ENCODE measurements around the gene LMX1A.

LMX1A gene

GRCh38 chr1:165259706-165260428, 96.6 kb downstream of the LMX1A start:
- no peak overlapping the region for H3K27ac ChIP-seq

GRCh38 chr1:165259236-165259635, 97.3 kb downstream of the LMX1A start:
- no peak for TF ChIP-seq CTCF (conservative IDR thresholded peaks at IDR 0.05)
- TF ChIP-seq ZFX (IDR thresholded peaks at IDR 0.05), result no peak

More at GRCh38 chr1:165259706-165260428, 96.6 kb downstream of the LMX1A start:
- TF ChIP-seq ZFX (IDR thresholded peaks at IDR 0.05) (no peak), CTCF (conservative IDR thresholded peaks at IDR 0.05) (no peak)

GRCh38 chr1:165257969-165258459, 98.5 kb downstream of the LMX1A start:
- TF ChIP-seq ZFX (IDR thresholded peaks at IDR 0.05), result no peak
- peak; percentile 92 for TF ChIP-seq CTCF (conservative IDR thresholded peaks at IDR 0.05)
- H3K27ac ChIP-seq, result no peak overlapping the region

More at GRCh38 chr1:165259236-165259635, 97.3 kb downstream of the LMX1A start:
- H3K27ac ChIP-seq, result no peak overlapping the region

- H3K27ac ChIP-seq, result no peak overlapping the region
- TF ChIP-seq CTCF (conservative IDR thresholded peaks at IDR 0.05) (no peak), ZFX (IDR thresholded peaks at IDR 0.05) (no peak)
These were observed 101.5 kb downstream of the LMX1A start for GRCh38 chr1:165254896-165255625.

- no peak overlapping the region for H3K27ac ChIP-seq
- no peak for TF ChIP-seq CTCF (conservative IDR thresholded peaks at IDR 0.05)
- TF ChIP-seq ZFX (IDR thresholded peaks at IDR 0.05), result no peak
These were observed 102.1 kb downstream of the LMX1A start for GRCh38 chr1:165254376-165254775.

GRCh38 chr1:165253818-165254254, 102.7 kb downstream of the LMX1A start:
- TF ChIP-seq ZFX (IDR thresholded peaks at IDR 0.05) (no peak), CTCF (conservative IDR thresholded peaks at IDR 0.05) (no peak)
- H3K27ac ChIP-seq, result no peak overlapping the region
